K562 (cell line): ENCODE measurements around the gene FCGR2B. TPM values are rescaled to one million over a fixed set of nuclear protein-coding genes. Genes with fewer than 3 reads are reported as not detected.

Source experiments
- ARID3A ChIP-seq: IDR thresholded peaks from 2 replicates; pipeline ENCODE4 v1.6.1; 2012; ENCODE audit warnings: low read depth, low read length, improper control_type of control experiment, borderline replicate concordance
- BRCA1 ChIP-seq, 2 experiments: fragments of 450-650 bp in 1 of 2; sonication (generic) in 1 of 2; formaldehyde crosslinking in 1 of 2; IDR thresholded peaks; 2 replicates each; pipeline versions ENCODE4 v1.5.0 to v1.6.1; 2017 to 2020; ENCODE audit warnings: mild to moderate bottlenecking in 1 of 2, missing genetic modification reagents in 1 of 2
- ELF1 ChIP-seq: fragments of 200-800 bp; sonication (Bioruptor generic); IDR thresholded peaks from 2 replicates; pipeline ENCODE4 v1.6.1; 2016; ENCODE audit warnings: missing genetic modification characterization, missing compliant biosample characterization
- ETV5 ChIP-seq: sonication (generic); formaldehyde crosslinking; IDR thresholded peaks from 2 replicates; pipeline ENCODE4 v1.4.0; 2020; ENCODE audit warnings: low read depth, mild to moderate bottlenecking, missing genetic modification reagents
- FOXA1 ChIP-seq: fragments of 450-650 bp; IDR thresholded peaks from 2 replicates; pipeline ENCODE4 v1.6.1; 2016; ENCODE audit warnings: mild to moderate bottlenecking, borderline replicate concordance
- GATAD2A ChIP-seq: fragments of 450-650 bp; IDR thresholded peaks from 2 replicates; pipeline ENCODE4 v1.6.1; 2017
- HMG20A ChIP-seq: fragments of 450-650 bp; formaldehyde crosslinking; conservative IDR thresholded peaks from 2 replicates; pipeline ENCODE4 v1.4.0; 2020; ENCODE audit warnings: mild to moderate bottlenecking, mixed read lengths
- KAT7 ChIP-seq: sonication (generic); formaldehyde crosslinking; IDR thresholded peaks from 2 replicates; pipeline ENCODE4 v1.8.0; 2022; ENCODE audit warnings: missing genetic modification reagents, mild to moderate bottlenecking, borderline replicate concordance
- MYC ChIP-seq, 2 experiments: fragments of 250-450 bp in 1 of 2; sonication (Bioruptor Pico) in 1 of 2; IDR thresholded peaks; 2 replicates each; pipeline versions ENCODE4 v1.5.1 to v1.6.1; 2012 to 2021; ENCODE audit warnings: low read depth in 2 of 2, borderline replicate concordance in 1 of 2, improper control_type of control experiment in 1 of 2, low read length in 1 of 2, mild to moderate bottlenecking in 1 of 2, moderate library complexity in 1 of 2
- PCBP1 ChIP-seq: fragments of 200-400 bp; formaldehyde crosslinking; IDR thresholded peaks from 2 replicates; pipeline ENCODE4 v1.6.1; 2018; ENCODE audit warnings: mild to moderate bottlenecking, low read depth, low read length; ENCODE audit not compliant: poor library complexity, severe bottlenecking
- PTBP1 ChIP-seq: fragments of 200-400 bp; formaldehyde crosslinking; IDR thresholded peaks from 2 replicates; pipeline ENCODE4 v1.6.1; 2017; ENCODE audit warnings: low read depth, low read length
- TBP ChIP-seq: optimal IDR thresholded peaks from 2 replicates; pipeline ENCODE3; 2011; ENCODE audit warnings: low read depth, low read length, improper control_type of control experiment
- USF2 ChIP-seq: sonication (generic); formaldehyde crosslinking; IDR thresholded peaks from 2 replicates; pipeline ENCODE4 v1.5.0; 2020; ENCODE audit warnings: missing genetic modification reagents
- ZBTB34 ChIP-seq: fragments of 250-450 bp; sonication (Bioruptor Pico); IDR thresholded peaks from 2 replicates; pipeline ENCODE4 v1.8.0; 2021; ENCODE audit warnings: mild to moderate bottlenecking, moderate library complexity
- ZBTB9 ChIP-seq: fragments of 450-650 bp; formaldehyde crosslinking; IDR thresholded peaks from 2 replicates; pipeline ENCODE4 v1.4.0; 2020; ENCODE audit warnings: mild to moderate bottlenecking, moderate library complexity
- ZNF143 ChIP-seq: sonication (generic); formaldehyde crosslinking; IDR thresholded peaks from 2 replicates; pipeline ENCODE4 v1.9.0; 2022; ENCODE audit warnings: mild to moderate bottlenecking, missing genetic modification reagents
- ZNF239 ChIP-seq: fragments of 250-450 bp; sonication (Bioruptor Pico); IDR thresholded peaks from 2 replicates; pipeline ENCODE4 v1.4.0; 2020; ENCODE audit warnings: mild to moderate bottlenecking
- ZNF253 ChIP-seq: fragments of 250-450 bp; sonication (Bioruptor Pico); conservative IDR thresholded peaks from 2 replicates; pipeline ENCODE4 v1.6.1; 2021; ENCODE audit warnings: mild to moderate bottlenecking
- ZNF639 ChIP-seq, 2 experiments: fragments of 200-800 bp in 1 of 2; sonication (Bioruptor generic) in 1 of 2; sonication (generic) in 1 of 2; formaldehyde crosslinking in 1 of 2; IDR thresholded peaks in 1 of 2; conservative IDR thresholded peaks in 1 of 2; 2 replicates each; pipeline versions ENCODE4 v1.5.0 to v1.6.1; 2016 to 2020; ENCODE audit warnings: missing compliant biosample characterization in 1 of 2, missing genetic modification characterization in 1 of 2, missing genetic modification reagents in 1 of 2
- polyA plus RNA-seq, 8 experiments: library from polyadenylated mRNA; depleted of rRNA in 4 of 8; stranded (reverse) in 5 of 8; unstranded in 3 of 8; fragments of >200 nt; fragmentation: Nextera tagmentation in 2 of 8; fragmentation: Illumina TruSeq in 1 of 8; extraction: Ambion mirVana in 2 of 8; extraction: Trizol in 1 of 8; gene quantifications; 2 replicates each; pipeline versions ENCODE4 v1.2.1 to v1.2.3, GENCODE V29; 2011 to 2014; ENCODE audit warnings: inconsistent platforms in 1 of 8, missing spikeins in 1 of 8
- total RNA-seq, 7 experiments: library from RNA; depleted of rRNA in 6 of 7; stranded (reverse); fragments of >200 nt in 6 of 7; fragmentation: Illumina TruSeq in 2 of 7; extraction: Trizol in 2 of 7; gene quantifications; 2 replicates each; pipeline versions ENCODE4 v1.2.1 to v1.2.3, GENCODE V29; 2011 to 2021; ENCODE audit warnings: low replicate concordance in 1 of 7

The FCGR2B gene
- total and polyA plus RNA-seq, 9 of the 15 experiments (the other 6 are each of a cell fraction or from before 2014, with no cell fraction given), result 1.7 to 8.9 (median 3.9) TPM

GRCh38 chr1:161726473-161727255 lies 63.7 kb downstream of the FCGR2B start (continued):
- TF ChIP-seq PCBP1 (peak; percentile 80), MYC (IDR thresholded peaks at IDR 0.05; ENCODE audit: low read depth, low read length) (peak; percentile 73), MYC (CRISPR knock-in tag; IDR thresholded peaks at IDR 0.05; ENCODE audit: borderline replicate concordance, low read depth) (0 out of 2 replicates have a peak, but pooled peaks have one; percentile 29), PTBP1 (no peak), HMG20A (CRISPR knock-in tag) (no peak), ARID3A (no peak), GATAD2A (0 out of 2 replicates have a peak, but pooled peaks have one; percentile 23), TBP (peak; percentile 70), ZNF143 (no peak), ZBTB9 (peak; percentile 58; the same call in 1 of the 2 replicates), FOXA1 (no peak), ZBTB34 (CRISPR knock-in tag) (no peak), ELF1 (peak; percentile 89), ETV5 (CRISPR knock-in tag) (peak; percentile 92), ZNF239 (CRISPR knock-in tag) (no peak), KAT7 (CRISPR knock-in tag) (peak; percentile 55; the same call in 1 of the 2 replicates), USF2 (0 out of 2 replicates have a peak, but pooled peaks have one; percentile 14), ZNF253 (no peak), BRCA1 (IDR thresholded peaks at IDR 0.05) (no peak), BRCA1 (CRISPR knock-in tag; IDR thresholded peaks at IDR 0.05) (peak; percentile 96; the same call in 1 of the 2 replicates), ZNF639 (CRISPR knock-in tag; conservative IDR thresholded peaks at IDR 0.05 in 1 of 2, IDR thresholded peaks at IDR 0.05 in 1 of 2) (peak in 1 of 2 experiments; percentile 91; a peak in 2 of 4 replicates)
